Effector memory CD4-positive, alpha-beta T cell (primary cell): Measurements from ENCODE around the gene ADAMTS19.
"Not testable (repeated sequence)": the region's sequence is repeated elsewhere in the genome, so short reads cannot be mapped to it uniquely, and the experiment has no call there.

Experiments
- DNase-seq, 3 donors: peaks; one replicate each; pipeline ENCODE4 v3.0.0-alpha.2; 2020
- H3K27ac ChIP-seq: 2 replicates; pipeline ENCODE4 v1.7.0; 2013; ENCODE audit warnings: mild to moderate bottlenecking, low read length, moderate library complexity; ENCODE audit not compliant: insufficient read depth, poor library complexity, severe bottlenecking
- H3K27me3 ChIP-seq: replicated peaks from 2 replicates; pipeline ENCODE4 v1.7.0; 2013; ENCODE audit warnings: mild to moderate bottlenecking, low read length; ENCODE audit not compliant: insufficient read depth, control insufficient read depth, poor library complexity, severe bottlenecking
- H3K36me3 ChIP-seq: 2 replicates; pipeline ENCODE4 v1.7.0; 2013; ENCODE audit warnings: mild to moderate bottlenecking, low read length, moderate library complexity; ENCODE audit not compliant: control insufficient read depth, insufficient read depth
- H3K4me1 ChIP-seq: 2 replicates; pipeline ENCODE4 v1.7.0; 2013; ENCODE audit warnings: low read length, mild to moderate bottlenecking; ENCODE audit not compliant: control insufficient read depth, insufficient read depth, poor library complexity, severe bottlenecking
- H3K4me3 ChIP-seq: 2 replicates; pipeline ENCODE4 v1.7.0; 2013; ENCODE audit warnings: low read length, low read depth, mild to moderate bottlenecking; ENCODE audit not compliant: insufficient read depth, poor library complexity, severe bottlenecking
- H3K9me3 ChIP-seq: 2 replicates; pipeline ENCODE4 v1.7.0; 2013; ENCODE audit warnings: mild to moderate bottlenecking, low read length, moderate library complexity; ENCODE audit not compliant: control insufficient read depth

Gene ADAMTS19

GRCh38 chr5:129563585-129563984 is 103.5 kb downstream of the ADAMTS19 start:
- no peak for DNase-seq
- no peaks in the 10 kb centered on the region for H3K9me3 ChIP-seq
- no peaks in the 10 kb centered on the region for H3K36me3 ChIP-seq
- H3K4me1 ChIP-seq, result no peaks in the 10 kb centered on the region
- no peak overlapping the region for H3K27ac ChIP-seq
- H3K27me3 ChIP-seq, result no peaks in the 10 kb centered on the region
- H3K4me3 ChIP-seq, result no peak overlapping the region

DNA sequence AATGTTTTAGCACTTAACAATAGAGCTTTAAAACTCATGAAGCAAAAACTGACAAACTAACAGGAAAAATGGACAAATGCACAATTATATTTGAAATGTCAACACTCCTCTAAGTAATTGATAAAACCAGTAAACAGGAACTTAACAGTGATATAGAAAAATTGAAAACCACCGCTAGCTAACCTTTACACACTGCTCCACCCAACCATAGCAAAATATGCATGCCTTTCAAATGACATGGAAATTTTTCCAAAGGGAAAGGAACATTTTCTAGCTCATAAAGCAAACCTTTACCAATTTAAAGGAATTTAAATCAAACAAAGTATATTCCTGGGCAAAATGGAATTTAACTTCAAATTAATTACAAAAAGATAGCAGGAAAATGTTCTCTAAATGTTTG is 109.2 kb downstream of the ADAMTS19 start:
- Histone ChIP-seq H3K9me3 (no peaks in the 10 kb centered on the region), H3K4me3 (no peak overlapping the region), H3K4me1 (no peaks in the 10 kb centered on the region), H3K36me3 (no peaks in the 10 kb centered on the region), H3K27me3 (no peaks in the 10 kb centered on the region), H3K27ac (no peak overlapping the region)
- DNase-seq, result no peak

DNA sequence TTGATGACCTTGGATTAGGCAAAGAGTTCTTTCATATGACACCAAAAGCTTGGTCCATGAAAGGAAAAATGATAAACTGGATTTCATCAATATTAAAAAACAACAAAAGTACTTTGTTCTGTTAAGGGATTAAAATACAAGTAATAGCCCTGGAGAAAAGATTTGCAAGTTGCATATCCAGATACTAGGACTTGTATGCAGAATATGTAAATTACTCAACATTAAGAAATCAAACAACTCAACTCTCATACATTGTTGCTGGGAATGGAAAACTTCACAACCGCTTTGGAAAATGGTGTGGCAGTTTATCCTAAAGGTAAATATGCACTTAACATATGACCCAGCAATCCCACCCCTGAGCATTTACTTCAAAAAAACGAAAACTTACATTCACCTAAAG is 112.0 kb downstream of the ADAMTS19 start:
- no peaks in the 10 kb centered on the region for H3K27me3 ChIP-seq
- H3K27ac ChIP-seq, result no peak overlapping the region
- no peaks in the 10 kb centered on the region for H3K36me3 ChIP-seq
- no peak for DNase-seq
- H3K4me3 ChIP-seq, result no peak overlapping the region
- H3K9me3 ChIP-seq, result no peaks in the 10 kb centered on the region
- H3K4me1 ChIP-seq, result no peaks in the 10 kb centered on the region

- not testable (repeated sequence) for H3K36me3 ChIP-seq, H3K27ac ChIP-seq, DNase-seq, H3K9me3 ChIP-seq, H3K4me1 ChIP-seq, H3K27me3 ChIP-seq, H3K4me3 ChIP-seq
These were observed 124.4 kb downstream of the ADAMTS19 start for GRCh38 chr5:129584496-129584895.

- H3K27ac ChIP-seq, result no peak overlapping the region
- H3K27me3 ChIP-seq, result no peaks in the 10 kb centered on the region
- no peak for DNase-seq
- H3K4me3 ChIP-seq, result no peak overlapping the region
- H3K4me1 ChIP-seq, result no peaks in the 10 kb centered on the region
- H3K36me3 ChIP-seq, result no peaks in the 10 kb centered on the region
- H3K9me3 ChIP-seq, result no peaks in the 10 kb centered on the region
These were observed 131.5 kb downstream of the ADAMTS19 start for GRCh38 chr5:129591508-129592160.

- H3K36me3 ChIP-seq, result no peaks in the 10 kb centered on the region
- DNase-seq, result no peak
These were observed 133.4 kb downstream of the ADAMTS19 start for GRCh38 chr5:129593525-129593924.

DNA sequence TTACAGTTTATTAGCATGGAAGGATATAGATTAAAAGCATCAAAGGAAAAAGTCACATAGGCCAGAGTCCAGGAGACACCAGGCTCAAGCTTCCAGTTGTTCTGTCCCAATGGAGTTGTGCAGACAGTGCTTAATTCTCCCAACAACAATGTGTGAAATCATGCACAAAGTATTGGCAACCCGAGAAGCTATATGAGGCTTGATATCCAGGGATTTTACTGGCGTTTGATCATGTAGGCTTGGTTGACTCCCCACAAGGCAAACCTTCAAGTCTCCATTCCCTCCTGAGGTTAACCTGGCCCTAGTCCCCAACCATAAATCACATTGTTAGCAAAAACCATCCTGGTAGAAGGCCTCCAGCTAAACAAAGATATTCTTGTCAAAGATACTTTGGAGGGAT is 141.5 kb downstream of the ADAMTS19 start:
- H3K9me3 ChIP-seq, result no peaks in the 10 kb centered on the region
- H3K27me3 ChIP-seq, result no peaks in the 10 kb centered on the region
- no peaks in the 10 kb centered on the region for H3K36me3 ChIP-seq
- no peak overlapping the region for H3K27ac ChIP-seq
- DNase-seq, result no peak
- no peaks in the 10 kb centered on the region for H3K4me1 ChIP-seq
- no peak overlapping the region for H3K4me3 ChIP-seq

More at GRCh38 chr5:129593525-129593924, 133.4 kb downstream of the ADAMTS19 start:
- no peaks in the 10 kb centered on the region for H3K27me3 ChIP-seq
- H3K4me3 ChIP-seq, result no peak overlapping the region
- no peak overlapping the region for H3K27ac ChIP-seq
- H3K4me1 ChIP-seq, result no peaks in the 10 kb centered on the region
- H3K9me3 ChIP-seq, result no peaks in the 10 kb centered on the region

- Histone ChIP-seq H3K36me3 (no peaks in the 10 kb centered on the region), H3K27me3 (no peaks in the 10 kb centered on the region), H3K9me3 (no peaks in the 10 kb centered on the region), H3K27ac (no peak overlapping the region), H3K4me3 (no peak overlapping the region), H3K4me1 (no peaks in the 10 kb centered on the region)
- DNase-seq, result no peak
These were observed 148.3 kb downstream of the ADAMTS19 start for GRCh38 chr5:129608350-129608749.

GRCh38 chr5:129609710-129610109 is 149.6 kb downstream of the ADAMTS19 start:
- H3K4me3 ChIP-seq, result no peak overlapping the region
- no peaks in the 10 kb centered on the region for H3K27me3 ChIP-seq
- H3K36me3 ChIP-seq, result no peaks in the 10 kb centered on the region
- no peaks in the 10 kb centered on the region for H3K9me3 ChIP-seq
- no peak overlapping the region for H3K27ac ChIP-seq
- H3K4me1 ChIP-seq, result no peaks in the 10 kb centered on the region
- DNase-seq, result no peak

DNA sequence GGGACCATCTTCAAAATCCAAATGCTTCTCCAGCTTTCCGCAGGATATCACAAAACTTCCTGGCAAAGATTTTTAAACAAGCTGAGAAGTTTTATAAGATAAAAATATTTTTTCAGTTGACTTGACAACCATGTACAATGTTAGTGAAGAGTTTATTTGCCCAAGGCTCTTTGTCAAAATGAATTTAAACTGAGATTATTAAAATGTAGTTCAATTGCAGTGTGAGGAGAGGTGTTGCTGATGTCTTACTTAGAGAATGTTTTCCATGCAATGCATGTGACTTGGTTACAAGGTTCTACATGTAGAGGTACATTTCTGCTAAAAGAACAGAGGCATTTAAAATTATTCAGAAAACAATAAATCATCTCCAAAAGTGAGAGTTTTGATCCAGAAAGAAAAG is 156.4 kb downstream of the ADAMTS19 start:
- H3K36me3 ChIP-seq, result no peaks in the 10 kb centered on the region
- H3K9me3 ChIP-seq, result no peaks in the 10 kb centered on the region
- H3K4me3 ChIP-seq, result no peak overlapping the region
- H3K4me1 ChIP-seq, result no peaks in the 10 kb centered on the region
- no peak overlapping the region for H3K27ac ChIP-seq
- no peaks in the 10 kb centered on the region for H3K27me3 ChIP-seq
- DNase-seq, result no peak
